Astrocyte (in vitro differentiated cells and primary cell): Measurements from ENCODE around the gene CYBB. TPM values are rescaled to one million over a fixed set of nuclear protein-coding genes. Genes with fewer than 3 reads are reported as not detected.
A peak's percentile ranks its signal among the peaks of the same experiment; 100 is the strongest.

Experiments
- DNase-seq: peaks from one replicate; pipeline ENCODE4 v3.0.0-alpha.2; 2010; ENCODE audit warnings: low read depth
- FAIRE-seq: peaks from 2 replicates; lab custom pipeline; 2011; peaks lifted over from hg19 to GRCh38; lab: Jason Lieb, UNC
- H2AFZ ChIP-seq: 2 replicates; pipeline ENCODE4 v1.6.0; 2012; ENCODE audit warnings: low read depth, low read length, inconsistent platforms
- H3K27ac ChIP-seq: 2 replicates; pipeline ENCODE4 v1.5.1; 2011; ENCODE audit warnings: low read depth, low read length, inconsistent platforms
- H3K27me3 ChIP-seq: 2 replicates; pipeline ENCODE4 v1.6.0; 2011; ENCODE audit warnings: low read length, inconsistent platforms; ENCODE audit not compliant: insufficient read depth
- H3K36me3 ChIP-seq: 2 replicates; pipeline ENCODE4 v1.5.1; 2011; ENCODE audit warnings: low read length, inconsistent platforms; ENCODE audit not compliant: insufficient read depth
- H3K4me1 ChIP-seq: 2 replicates; pipeline ENCODE4 v1.5.1; 2011; ENCODE audit warnings: low read length, inconsistent platforms; ENCODE audit not compliant: insufficient read depth
- H3K4me2 ChIP-seq: 2 replicates; pipeline ENCODE4 v1.6.0; 2012; ENCODE audit warnings: low read length, inconsistent platforms
- H3K4me3 ChIP-seq: 2 replicates; pipeline ENCODE4 v1.5.1; 2011; ENCODE audit warnings: low read depth, mild to moderate bottlenecking, low read length, inconsistent platforms; ENCODE audit not compliant: insufficient read depth
- H3K79me2 ChIP-seq: 2 replicates; pipeline ENCODE4 v1.6.0; 2012; ENCODE audit warnings: mild to moderate bottlenecking, low read length, inconsistent platforms; ENCODE audit not compliant: insufficient read depth
- H3K9ac ChIP-seq: 2 replicates; pipeline ENCODE4 v1.6.0; 2012; ENCODE audit warnings: mild to moderate bottlenecking, low read length, inconsistent platforms
- H3K9me3 ChIP-seq: 2 replicates; pipeline ENCODE4 v1.5.1; 2012; ENCODE audit warnings: low read depth, mild to moderate bottlenecking, low read length, inconsistent platforms; ENCODE audit not compliant: insufficient read depth
- H4K20me1 ChIP-seq: 2 replicates; pipeline ENCODE4 v1.6.0; 2012; ENCODE audit warnings: low read length, inconsistent platforms; ENCODE audit not compliant: insufficient read depth
- H3K27ac Mint-ChIP-seq: one replicate; pipeline ENCODE4 v1.8.0; 2021; ENCODE audit warnings: mild to moderate bottlenecking, mixed read lengths; ENCODE audit not compliant: unreplicated experiment
- H3K27me3 Mint-ChIP-seq: one replicate; pipeline ENCODE4 v1.8.0; 2021; ENCODE audit warnings: low read depth, mixed read lengths; ENCODE audit not compliant: unreplicated experiment
- H3K36me3 Mint-ChIP-seq: one replicate; pipeline ENCODE4 v1.8.0; 2021; ENCODE audit warnings: low read depth, mixed read lengths; ENCODE audit not compliant: unreplicated experiment
- H3K4me1 Mint-ChIP-seq: one replicate; pipeline ENCODE4 v1.8.0; 2021; ENCODE audit warnings: low read depth, mixed read lengths; ENCODE audit not compliant: unreplicated experiment
- H3K4me3 Mint-ChIP-seq: one replicate; pipeline ENCODE4 v1.8.0; 2021; ENCODE audit warnings: mild to moderate bottlenecking, moderate library complexity, mixed read lengths; ENCODE audit not compliant: unreplicated experiment
- H3K9me3 Mint-ChIP-seq: one replicate; pipeline ENCODE4 v1.8.0; 2021; ENCODE audit warnings: mild to moderate bottlenecking, mixed read lengths; ENCODE audit not compliant: unreplicated experiment
- EZH2 ChIP-seq: IDR thresholded peaks from 2 replicates; pipeline ENCODE4 v1.6.1; 2012; ENCODE audit warnings: mild to moderate bottlenecking, low read length, inconsistent platforms; ENCODE audit not compliant: insufficient read depth
- total RNA-seq: library from RNA; stranded (reverse); gene quantifications from 2 replicates; pipeline ENCODE4 v1.2.1, GENCODE V29; 2021
- TF ChIP-seq, protein P1 (sequence below): IDR thresholded peaks from 2 replicates; pipeline ENCODE4 v1.5.1; 2011; ENCODE audit warnings: low read depth, mild to moderate bottlenecking, inconsistent platforms, low read length, moderate library complexity; ENCODE audit not compliant: insufficient read depth

CYBB gene
- total RNA-seq, 1 donor from 2014 or later = not detected

DNA sequence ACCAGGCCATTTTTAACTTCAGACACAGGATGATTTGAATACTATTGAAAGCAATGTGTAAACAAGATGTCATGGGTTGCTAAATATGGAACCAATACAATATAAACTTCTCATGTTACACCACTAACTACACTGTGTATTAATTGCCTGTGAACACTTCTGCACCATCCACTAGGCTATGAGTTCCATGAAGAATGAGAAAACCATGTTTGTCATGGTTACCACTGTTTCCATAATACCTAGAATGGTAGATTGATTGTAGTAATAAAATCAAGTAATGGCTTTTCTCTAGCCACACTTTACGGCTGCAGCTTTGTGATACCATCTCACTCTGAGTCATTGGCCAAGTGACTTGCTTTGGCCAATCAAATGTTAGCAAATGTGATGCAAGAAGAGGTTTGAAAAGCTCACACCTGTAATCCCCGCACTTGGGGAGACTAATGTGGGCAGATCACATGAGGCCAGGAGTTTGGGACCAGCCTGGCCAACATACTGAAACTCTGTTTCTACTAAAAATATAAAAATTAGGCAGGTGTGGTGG lies 19.9 kb upstream of the CYBB start:
- Mint-ChIP-seq H3K4me3 (no peak overlapping the region), H3K27ac (no peak overlapping the region)

DNA sequence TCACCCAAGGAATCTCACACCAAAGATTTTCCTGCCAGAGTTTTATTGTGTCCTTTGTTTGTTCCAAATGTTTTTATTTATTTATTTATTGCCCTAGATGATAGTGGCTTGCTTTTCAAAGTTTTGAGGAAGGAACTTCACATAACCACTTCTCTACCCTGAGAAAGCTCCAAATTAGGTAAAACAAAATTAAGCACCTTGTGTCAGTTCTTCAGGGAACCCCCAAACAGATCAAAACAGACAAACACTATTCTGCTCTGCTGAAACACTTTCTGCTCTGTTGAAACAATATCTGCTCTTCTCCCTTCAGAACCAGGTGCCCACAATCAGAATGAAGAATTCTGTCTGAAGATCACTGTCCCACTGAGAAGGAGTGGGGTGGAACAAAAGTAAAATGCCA lies 16.5 kb upstream of the CYBB start:
- Mint-ChIP-seq H3K36me3 (no peaks in the 10 kb centered on the region), H3K4me1 (no peaks in the 10 kb centered on the region), H3K4me3 (no peak overlapping the region), H3K27ac (no peak overlapping the region), H3K9me3 (peaks cover under 1% of the 10 kb centered on the region), H3K27me3 (no peaks in the 10 kb centered on the region)
- no peaks in the 10 kb centered on the region for H3K9me3 ChIP-seq
- H3K27me3 ChIP-seq = no peaks in the 10 kb centered on the region
- H3K36me3 ChIP-seq = no peaks in the 10 kb centered on the region
- H3K27ac ChIP-seq = no peak overlapping the region
- no peak overlapping the region for H3K4me2 ChIP-seq
- H3K4me1 ChIP-seq = no peaks in the 10 kb centered on the region
- H3K4me3 ChIP-seq = no peak overlapping the region
- FAIRE-seq = no peak
- H4K20me1 ChIP-seq = no peaks in the 10 kb centered on the region
- H3K9ac ChIP-seq = no peak overlapping the region
- no peak for TF ChIP-seq EZH2
- TF ChIP-seq, protein P1, sequence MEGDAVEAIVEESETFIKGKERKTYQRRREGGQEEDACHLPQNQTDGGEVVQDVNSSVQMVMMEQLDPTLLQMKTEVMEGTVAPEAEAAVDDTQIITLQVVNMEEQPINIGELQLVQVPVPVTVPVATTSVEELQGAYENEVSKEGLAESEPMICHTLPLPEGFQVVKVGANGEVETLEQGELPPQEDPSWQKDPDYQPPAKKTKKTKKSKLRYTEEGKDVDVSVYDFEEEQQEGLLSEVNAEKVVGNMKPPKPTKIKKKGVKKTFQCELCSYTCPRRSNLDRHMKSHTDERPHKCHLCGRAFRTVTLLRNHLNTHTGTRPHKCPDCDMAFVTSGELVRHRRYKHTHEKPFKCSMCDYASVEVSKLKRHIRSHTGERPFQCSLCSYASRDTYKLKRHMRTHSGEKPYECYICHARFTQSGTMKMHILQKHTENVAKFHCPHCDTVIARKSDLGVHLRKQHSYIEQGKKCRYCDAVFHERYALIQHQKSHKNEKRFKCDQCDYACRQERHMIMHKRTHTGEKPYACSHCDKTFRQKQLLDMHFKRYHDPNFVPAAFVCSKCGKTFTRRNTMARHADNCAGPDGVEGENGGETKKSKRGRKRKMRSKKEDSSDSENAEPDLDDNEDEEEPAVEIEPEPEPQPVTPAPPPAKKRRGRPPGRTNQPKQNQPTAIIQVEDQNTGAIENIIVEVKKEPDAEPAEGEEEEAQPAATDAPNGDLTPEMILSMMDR = no peak
- H2AFZ ChIP-seq = no peak overlapping the region
- DNase-seq = no peak
- H3K79me2 ChIP-seq = no peaks in the 10 kb centered on the region

More for the DNA sequence above, 19.9 kb upstream of the CYBB start:
- Histone ChIP-seq H3K9ac (no peak overlapping the region), H3K79me2 (no peaks in the 10 kb centered on the region), H3K4me1 (no peaks in the 10 kb centered on the region), H4K20me1 (no peaks in the 10 kb centered on the region), H2AFZ (no peak overlapping the region), H3K36me3 (no peaks in the 10 kb centered on the region), H3K27ac (no peak overlapping the region), H3K4me2 (no peak overlapping the region), H3K4me3 (no peak overlapping the region), H3K9me3 (no peaks in the 10 kb centered on the region), H3K27me3 (no peaks in the 10 kb centered on the region)
- no peaks in the 10 kb centered on the region for H3K9me3 Mint-ChIP-seq
- H3K4me1 Mint-ChIP-seq = no peaks in the 10 kb centered on the region
- FAIRE-seq (peak; percentile 37), DNase-seq (no peak)
- H3K27me3 Mint-ChIP-seq = no peaks in the 10 kb centered on the region
- TF ChIP-seq, protein P1 = no peak
- TF ChIP-seq EZH2 = no peak
- no peaks in the 10 kb centered on the region for H3K36me3 Mint-ChIP-seq

DNA sequence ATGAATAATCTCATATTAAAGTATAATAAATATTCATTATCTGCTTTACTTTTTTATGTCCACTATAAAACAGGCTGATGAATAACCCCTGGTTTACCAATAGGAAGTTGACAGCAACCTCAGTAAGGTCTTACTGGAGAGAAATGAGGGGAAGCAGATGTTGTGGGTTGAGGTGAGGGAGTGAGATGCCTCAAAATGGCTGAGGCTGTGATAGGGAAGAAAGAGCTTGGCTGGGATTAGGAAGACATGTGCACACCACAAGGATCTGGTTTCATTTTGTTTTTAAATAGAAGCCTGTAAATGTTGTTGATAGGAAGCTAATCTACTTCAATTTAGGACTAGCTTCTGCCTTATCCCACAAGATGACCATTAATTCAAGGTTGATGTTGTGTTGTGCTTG lies 14.4 kb upstream of the CYBB start:
- Histone ChIP-seq H4K20me1 (no peaks in the 10 kb centered on the region), H3K4me3 (no peak overlapping the region), H3K36me3 (no peaks in the 10 kb centered on the region), H2AFZ (no peak overlapping the region), H3K27ac (no peak overlapping the region), H3K27me3 (no peaks in the 10 kb centered on the region), H3K79me2 (no peaks in the 10 kb centered on the region), H3K9ac (no peak overlapping the region), H3K4me2 (no peak overlapping the region), H3K9me3 (no peaks in the 10 kb centered on the region), H3K4me1 (no peaks in the 10 kb centered on the region)
- H3K36me3 Mint-ChIP-seq = no peaks in the 10 kb centered on the region
- DNase-seq (no peak), FAIRE-seq (no peak)
- no peak overlapping the region for H3K4me3 Mint-ChIP-seq
- peaks cover 6% of the 10 kb centered on the region for H3K9me3 Mint-ChIP-seq
- H3K4me1 Mint-ChIP-seq = no peaks in the 10 kb centered on the region
- H3K27ac Mint-ChIP-seq = no peak overlapping the region
- no peak for TF ChIP-seq EZH2
- TF ChIP-seq, protein P1 = no peak
- H3K27me3 Mint-ChIP-seq = no peaks in the 10 kb centered on the region
